Right lobe of liver (tissue), 4 donors: ENCODE measurements around the gene RIBC2.

Experiments
- CTCF ChIP-seq, 4 donors: fragments of 200-600 bp in 3 of 4; fragments of 450-650 bp in 1 of 4; IDR thresholded peaks; one replicate each; pipeline versions ENCODE4 v1.5.1 to v1.8.0; 2016 to 2022; ENCODE audit warnings: antibody characterized with exemption in 4 of 4, mild to moderate bottlenecking in 2 of 4
- POLR2A ChIP-seq: fragments of 450-650 bp; IDR thresholded peaks from one replicate; pipeline ENCODE4 v1.6.1; 2017; ENCODE audit warnings: antibody characterized with exemption, mild to moderate bottlenecking
- donor health status: DM: no; HTN: no; CAD: no.
- donor health status: DM: no; HTN: no; CAD: no.
- donor health status: DM: no; HTN: yes; CAD: no.

- TF ChIP-seq CTCF (IDR thresholded peaks at IDR 0.05), result no peak
- TF ChIP-seq POLR2A, result no peak
These were observed 61.7 kb downstream of the RIBC2 start for GRCh38 chr22:45475063-45475747.
